WERI-Rb-1 (cell line): Measurements from ENCODE around the gene RYR3.

ENCODE experiments used
- DNase-seq: peaks from one replicate; pipeline ENCODE4 v3.0.0-alpha.2; 2020
- H3K27ac ChIP-seq: fragments of 250-450 bp; sonication (Bioruptor Pico); 2 replicates; pipeline ENCODE4 v1.5.1; 2020; ENCODE audit warnings: mild to moderate bottlenecking, moderate library complexity
- H3K27me3 ChIP-seq: fragments of 250-450 bp; sonication (Bioruptor Pico); 2 replicates; pipeline ENCODE4 v1.5.1; 2021; ENCODE audit warnings: mild to moderate bottlenecking, low read depth, moderate library complexity; ENCODE audit not compliant: insufficient read depth, severe bottlenecking
- H3K36me3 ChIP-seq: fragments of 250-450 bp; sonication (Bioruptor Pico); 2 replicates; pipeline ENCODE4 v1.5.1; 2020; ENCODE audit warnings: mild to moderate bottlenecking, moderate library complexity
- H3K4me3 ChIP-seq: 2 replicates; pipeline ENCODE4 v1.5.1; 2011; ENCODE audit warnings: low read depth, mild to moderate bottlenecking, control low read depth, low read length
- H3K9me3 ChIP-seq: fragments of 250-450 bp; sonication (Bioruptor Pico); 2 replicates; pipeline ENCODE4 v1.5.1; 2021; ENCODE audit warnings: mild to moderate bottlenecking, moderate library complexity; ENCODE audit not compliant: severe bottlenecking
- TF ChIP-seq, protein P1 (sequence below): IDR thresholded peaks from 2 replicates; pipeline ENCODE4 v1.5.1; 2011; ENCODE audit warnings: low read depth, mild to moderate bottlenecking, control low read depth, inconsistent platforms, low read length

Gene RYR3

GRCh38 chr15:33601461-33601860 lies 290.7 kb downstream of the RYR3 start:
- DNase-seq = no peak
- TF ChIP-seq, protein P1, sequence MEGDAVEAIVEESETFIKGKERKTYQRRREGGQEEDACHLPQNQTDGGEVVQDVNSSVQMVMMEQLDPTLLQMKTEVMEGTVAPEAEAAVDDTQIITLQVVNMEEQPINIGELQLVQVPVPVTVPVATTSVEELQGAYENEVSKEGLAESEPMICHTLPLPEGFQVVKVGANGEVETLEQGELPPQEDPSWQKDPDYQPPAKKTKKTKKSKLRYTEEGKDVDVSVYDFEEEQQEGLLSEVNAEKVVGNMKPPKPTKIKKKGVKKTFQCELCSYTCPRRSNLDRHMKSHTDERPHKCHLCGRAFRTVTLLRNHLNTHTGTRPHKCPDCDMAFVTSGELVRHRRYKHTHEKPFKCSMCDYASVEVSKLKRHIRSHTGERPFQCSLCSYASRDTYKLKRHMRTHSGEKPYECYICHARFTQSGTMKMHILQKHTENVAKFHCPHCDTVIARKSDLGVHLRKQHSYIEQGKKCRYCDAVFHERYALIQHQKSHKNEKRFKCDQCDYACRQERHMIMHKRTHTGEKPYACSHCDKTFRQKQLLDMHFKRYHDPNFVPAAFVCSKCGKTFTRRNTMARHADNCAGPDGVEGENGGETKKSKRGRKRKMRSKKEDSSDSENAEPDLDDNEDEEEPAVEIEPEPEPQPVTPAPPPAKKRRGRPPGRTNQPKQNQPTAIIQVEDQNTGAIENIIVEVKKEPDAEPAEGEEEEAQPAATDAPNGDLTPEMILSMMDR = no peak

GRCh38 chr15:33608714-33609113 lies 297.9 kb downstream of the RYR3 start:
- H3K36me3 ChIP-seq = no peaks in the 10 kb centered on the region
- H3K27me3 ChIP-seq = no peaks in the 10 kb centered on the region
- peak; percentile 7 for DNase-seq
- no peak overlapping the region for H3K4me3 ChIP-seq
- H3K27ac ChIP-seq = no peak overlapping the region
- TF ChIP-seq, protein P1 = peak; percentile 31; the same call in 1 of the 2 replicates
- no peaks in the 10 kb centered on the region for H3K9me3 ChIP-seq

More at GRCh38 chr15:33601461-33601860, 290.7 kb downstream of the RYR3 start:
- Histone ChIP-seq H3K27me3 (no peaks in the 10 kb centered on the region), H3K36me3 (no peaks in the 10 kb centered on the region), H3K4me3 (no peak overlapping the region), H3K9me3 (no peaks in the 10 kb centered on the region), H3K27ac (no peak overlapping the region)

GRCh38 chr15:33612721-33613304 lies 302.0 kb downstream of the RYR3 start:
- H3K36me3 ChIP-seq = no peaks in the 10 kb centered on the region
- H3K27me3 ChIP-seq = no peaks in the 10 kb centered on the region
- H3K27ac ChIP-seq = no peak overlapping the region
- H3K4me3 ChIP-seq = no peak overlapping the region
- TF ChIP-seq, protein P1 = no peak
- no peak for DNase-seq
- no peaks in the 10 kb centered on the region for H3K9me3 ChIP-seq

- no peaks in the 10 kb centered on the region for H3K27me3 ChIP-seq
- no peak for DNase-seq
- no peaks in the 10 kb centered on the region for H3K9me3 ChIP-seq
- H3K27ac ChIP-seq = no peak overlapping the region
- no peak overlapping the region for H3K4me3 ChIP-seq
- no peaks in the 10 kb centered on the region for H3K36me3 ChIP-seq
- TF ChIP-seq, protein P1 = no peak
Observed at GRCh38 chr15:33616475-33616874, 305.7 kb downstream of the RYR3 start.

DNA sequence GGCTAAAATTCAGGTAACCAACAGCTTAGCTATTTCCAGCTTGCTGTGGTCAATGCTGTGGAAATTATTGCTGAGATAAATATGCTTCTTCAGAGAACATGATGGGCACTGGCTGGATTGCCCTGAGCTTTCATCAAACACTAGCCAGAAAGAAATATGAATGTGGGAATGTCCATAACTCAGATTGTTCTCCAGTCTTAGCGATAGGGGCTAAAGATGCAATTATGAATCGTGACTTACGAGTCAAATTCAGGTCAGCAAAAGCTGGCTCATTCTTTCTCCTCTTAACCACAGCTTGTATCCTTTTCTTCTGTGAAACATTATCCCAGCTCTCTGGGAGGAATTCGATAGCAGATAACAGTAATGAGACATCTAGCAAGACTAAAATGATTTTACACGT lies 307.6 kb downstream of the RYR3 start:
- H3K27me3 ChIP-seq = no peaks in the 10 kb centered on the region

More for the DNA sequence above, 307.6 kb downstream of the RYR3 start:
- Histone ChIP-seq H3K9me3 (no peaks in the 10 kb centered on the region), H3K27ac (no peak overlapping the region), H3K4me3 (no peak overlapping the region), H3K36me3 (no peaks in the 10 kb centered on the region)
- TF ChIP-seq, protein P1 = no peak
- no peak for DNase-seq
